ENCODE data around the gene PRR20G. TPM values are rescaled to one million over a fixed set of nuclear protein-coding genes. Genes with fewer than 3 reads are reported as not detected.

PRR20G gene
- total and polyA plus RNA-seq, 2 donors (not counting 3 experiments of a cell fraction or from before 2014, with no cell fraction given) = not detected

- Histone ChIP-seq H3K9me3 (replicated peaks; ENCODE audit: control insufficient read depth, insufficient read depth, low read length) (no peaks in the 10 kb centered on the region), H4K20me1 (replicated peaks; ENCODE audit: control insufficient read depth, extremely low read depth, insufficient read depth, low read length) (no peaks in the 10 kb centered on the region), H3K4me1 (ENCODE audit: control insufficient read depth, extremely low read depth, insufficient read depth, low read length) (no peaks in the 10 kb centered on the region), H3K79me2 (ENCODE audit: control insufficient read depth, insufficient read depth, low read length) (no peaks in the 10 kb centered on the region), H3K27ac (ENCODE audit: insufficient read depth, low read depth, low read length) (no peak overlapping the region), H3K27me3 (ENCODE audit: control insufficient read depth in 2 of 2, insufficient read depth in 2 of 2, low read length in 2 of 2) (no peaks in the 10 kb centered on the region), H3K9ac (replicated peaks; ENCODE audit: extremely low read depth, insufficient read depth, low read length) (no peak overlapping the region), H3K9me1 (replicated peaks; ENCODE audit: control insufficient read depth, extremely low read depth, insufficient read depth, low read length) (peaks cover 3% of the 10 kb centered on the region), H3K36me3 (ENCODE audit: control insufficient read depth in 2 of 2, extremely low read depth in 1 of 2, insufficient read depth in 2 of 2, low read length in 2 of 2) (no peaks in the 10 kb centered on the region), H3K4me3 (replicated peaks in 1 of 3; ENCODE audit: insufficient read depth in 1 of 3, low read depth in 1 of 3, low read length in 3 of 3) (no peak overlapping the region), H3K4me2 (ENCODE audit: insufficient read depth, low read length) (no peak overlapping the region), H2AFZ (ENCODE audit: low read depth, low read length) (no peak overlapping the region)
- dilution Hi-C loops (cut with MboI; ENCODE audit: extremely low pct_ligation_motif_present, low sequenced_read_pairs) (no loop called here), intact Hi-C loops (cut with micrococcal nuclease) (no loop called here)
- no TSS peak for BruUV-seq (replicated peaks)
- ChIA-PET CTCF (no interaction called here), POLR2A (no interaction called here)
- FAIRE-seq = no peak
- DNase-seq (ENCODE audit: low read depth, low spot score) = no peak
- TF ChIP-seq POLR2AphosphoS5 (IDR thresholded peaks at IDR 0.05; ENCODE audit: insufficient read depth, low read depth, low read length) (no peak), MAX (IDR thresholded peaks at IDR 0.05; ENCODE audit: insufficient read depth, insufficient read length) (no peak), MYC (IDR thresholded peaks at IDR 0.05; ENCODE audit: low read depth, low read length) (no peak), FOS (IDR thresholded peaks at IDR 0.05; ENCODE audit: borderline replicate concordance, insufficient read depth, low read length) (no peak), GATA2 (IDR thresholded peaks at IDR 0.05; ENCODE audit: insufficient read depth, insufficient read length, low read depth, low read length) (no peak), EZH2 (IDR thresholded peaks at IDR 0.05; ENCODE audit: borderline replicate concordance, low read depth, low read length, severe bottlenecking) (no peak), POLR2A (IDR thresholded peaks at IDR 0.05; ENCODE audit: low read depth, low read length) (no peak), JUN (IDR thresholded peaks at IDR 0.05; ENCODE audit: borderline replicate concordance, insufficient read depth, insufficient read length, low read depth) (no peak), CTCF (IDR thresholded peaks at IDR 0.05; ENCODE audit: extremely low read depth in 1 of 2, insufficient read depth in 1 of 2, low read depth in 1 of 2, low read length in 2 of 2) (no peak)
Measured at GRCh38 chr3:127252446-127252845, 35.4 kb downstream of the PRR20G start.
